GM04504 (cell line): ENCODE data around the gene PEX26.
"Not testable (repeated sequence)": the region's sequence is repeated elsewhere in the genome, so short reads cannot be mapped to it uniquely, and the experiment has no call there.

Experiments used
- DNase-seq: peaks from one replicate; pipeline ENCODE4 v3.0.0-alpha.2; 2012; ENCODE audit warnings: low read depth

The PEX26 gene

DNA sequence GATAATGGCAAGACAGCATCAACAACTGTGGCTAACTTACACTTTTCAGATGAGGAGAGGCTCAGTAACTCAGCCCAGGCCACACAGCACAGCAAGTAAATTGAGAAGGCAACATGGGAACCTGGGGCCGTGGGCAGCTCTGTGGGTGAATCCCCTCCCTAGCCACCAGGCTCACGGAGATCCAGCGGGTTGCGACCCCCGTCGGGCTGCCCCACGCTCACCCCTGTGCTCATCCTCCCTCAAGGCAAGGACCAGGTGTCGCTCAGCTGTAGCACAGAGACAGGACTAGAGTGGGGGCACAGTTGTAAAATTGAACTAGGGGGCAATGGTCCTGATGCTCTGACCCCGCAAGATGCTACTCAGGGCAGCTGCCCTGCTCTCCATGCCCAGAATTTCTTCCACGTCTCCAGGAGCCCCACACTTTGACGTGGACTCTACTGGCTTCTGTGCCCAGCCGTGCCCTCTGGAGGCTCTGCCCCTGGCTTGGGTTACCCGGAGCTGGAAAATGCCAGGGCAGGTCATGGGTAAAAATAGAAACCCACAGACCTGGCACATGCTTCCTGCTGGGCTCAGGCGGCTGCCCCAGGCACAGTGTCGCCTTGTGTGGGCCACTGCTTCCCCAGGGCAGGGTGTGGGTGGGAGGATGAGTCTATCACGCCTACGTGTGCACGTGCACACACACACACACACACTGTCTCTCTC is 41.8 kb downstream of the PEX26 start:
- DNase-seq, result no peak

DNA sequence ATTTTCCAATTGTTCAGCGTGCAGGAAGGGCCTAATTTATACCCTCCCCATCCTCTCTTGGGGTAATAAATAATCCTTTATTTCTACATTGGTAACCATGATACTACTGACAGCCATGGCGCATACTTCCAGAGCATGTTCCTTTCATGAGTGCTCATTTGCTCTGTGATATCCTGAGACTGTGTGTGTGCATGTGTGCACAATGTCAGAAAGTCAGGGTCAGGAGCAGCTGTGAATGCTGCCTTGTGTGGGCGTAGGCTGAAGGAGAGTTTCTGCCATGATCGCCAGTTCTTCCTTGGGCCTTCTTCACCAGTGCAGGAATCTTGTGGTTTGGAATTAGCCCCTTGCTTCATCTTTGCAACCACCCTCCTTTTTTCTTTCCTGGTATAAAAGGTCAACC is 43.1 kb downstream of the PEX26 start:
- no peak for DNase-seq

DNA sequence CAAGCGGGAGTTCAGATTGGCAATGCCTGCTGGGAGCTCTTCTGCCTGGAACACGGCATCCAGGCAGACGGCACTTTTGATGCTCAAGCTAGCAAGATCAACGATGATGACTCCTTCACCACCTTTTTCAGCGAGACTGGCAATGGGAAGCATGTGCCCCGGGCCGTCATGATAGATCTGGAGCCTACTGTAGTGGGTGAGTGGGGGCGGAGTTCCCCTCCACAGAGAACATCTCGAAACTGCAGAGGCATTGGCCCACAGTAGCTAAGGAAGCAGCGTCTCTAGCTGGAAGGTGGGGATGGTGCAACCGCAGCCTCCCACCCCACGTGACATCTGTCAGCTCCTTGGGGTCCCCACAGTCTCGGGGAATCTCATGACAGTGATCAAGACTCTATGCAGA is 43.7 kb downstream of the PEX26 start:
- no peak for DNase-seq

DNA sequence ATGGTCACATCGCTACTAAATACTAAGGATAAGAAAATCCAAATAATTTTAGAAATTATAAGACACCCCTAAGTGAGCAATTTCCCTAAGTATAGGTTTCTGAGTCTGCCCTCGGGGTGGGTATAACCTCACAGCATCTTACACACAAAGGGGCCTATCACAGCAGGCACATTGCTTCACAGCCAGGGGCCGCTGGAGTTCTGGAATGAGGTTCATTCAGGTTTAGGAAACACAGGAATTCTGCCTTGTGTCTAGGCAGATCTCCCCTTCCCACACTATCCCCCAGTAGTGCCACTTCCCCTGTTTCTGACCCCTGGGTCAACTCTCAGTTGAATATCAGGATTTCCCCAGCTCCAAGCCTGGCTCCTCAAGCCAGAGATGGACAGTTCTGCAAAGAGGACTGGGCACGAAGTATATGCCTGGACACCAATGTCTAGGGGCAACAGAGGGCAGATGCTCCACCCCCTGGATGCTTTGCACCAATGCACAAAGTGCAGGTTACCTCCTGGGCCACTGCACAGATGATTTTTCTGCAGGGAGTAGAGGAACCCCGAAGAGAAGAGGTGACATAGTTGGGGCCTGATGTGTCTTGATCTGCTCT is 44.3 kb downstream of the PEX26 start:
- no peak for DNase-seq

DNA sequence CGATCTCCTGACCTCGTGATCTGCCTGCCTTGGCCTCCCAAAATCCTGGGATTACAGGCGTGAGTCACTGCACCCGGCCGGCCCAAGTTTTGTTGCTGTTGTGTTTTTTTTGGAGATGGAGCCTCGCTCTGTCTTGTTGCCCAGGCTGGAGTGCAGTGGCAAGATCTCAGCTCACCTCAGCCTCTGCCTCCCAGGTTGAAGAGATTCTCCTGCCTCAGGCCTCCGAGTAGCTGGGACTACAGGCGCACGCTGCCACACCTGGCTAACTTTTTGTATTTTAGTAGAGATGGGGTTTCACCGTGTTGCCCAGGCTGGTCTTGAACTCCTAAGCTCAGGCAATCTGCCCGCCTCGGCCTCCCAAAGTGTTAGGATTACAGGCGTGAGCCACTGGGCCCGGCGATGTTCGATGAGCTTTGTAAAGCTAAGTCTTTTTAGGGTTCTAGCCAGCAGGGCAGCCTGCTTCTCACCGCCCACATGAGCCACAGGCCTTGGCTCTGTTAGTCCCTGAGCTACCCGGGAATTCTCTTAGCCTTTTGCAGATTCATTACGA is 45.8 kb downstream of the PEX26 start:
- DNase-seq, result not testable (repeated sequence)

DNA sequence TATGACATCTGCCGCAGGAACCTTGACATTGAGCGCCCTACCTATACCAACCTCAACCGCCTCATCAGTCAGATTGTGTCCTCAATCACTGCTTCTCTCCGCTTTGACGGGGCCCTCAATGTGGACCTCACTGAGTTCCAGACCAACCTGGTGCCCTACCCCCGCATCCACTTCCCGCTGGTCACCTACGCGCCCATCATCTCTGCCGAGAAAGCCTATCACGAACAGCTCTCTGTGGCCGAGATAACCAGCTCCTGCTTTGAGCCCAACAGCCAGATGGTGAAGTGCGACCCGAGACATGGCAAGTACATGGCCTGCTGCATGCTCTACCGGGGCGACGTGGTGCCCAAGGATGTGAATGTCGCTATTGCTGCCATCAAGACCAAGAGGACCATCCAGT is 48.8 kb downstream of the PEX26 start:
- no peak for DNase-seq

DNA sequence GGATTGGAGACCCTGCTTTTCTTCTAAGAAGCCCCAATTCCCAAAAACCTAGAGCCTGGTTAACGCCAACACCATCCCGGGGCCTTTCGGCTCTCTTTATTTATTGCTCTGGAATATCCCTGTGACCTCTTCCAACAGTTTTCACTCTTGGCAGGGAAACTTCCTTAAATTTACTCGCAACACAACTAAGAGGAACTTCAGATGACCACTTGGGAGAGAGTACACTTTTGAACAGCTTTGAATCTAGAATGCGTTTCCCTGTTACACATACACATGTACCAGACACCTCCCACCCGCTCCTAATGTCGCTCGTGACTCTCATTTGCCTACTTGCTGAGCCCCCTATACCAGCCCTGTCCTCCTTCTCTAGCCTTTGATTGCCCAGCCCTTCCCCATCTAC is 52.2 kb downstream of the PEX26 start:
- DNase-seq, result no peak

DNA sequence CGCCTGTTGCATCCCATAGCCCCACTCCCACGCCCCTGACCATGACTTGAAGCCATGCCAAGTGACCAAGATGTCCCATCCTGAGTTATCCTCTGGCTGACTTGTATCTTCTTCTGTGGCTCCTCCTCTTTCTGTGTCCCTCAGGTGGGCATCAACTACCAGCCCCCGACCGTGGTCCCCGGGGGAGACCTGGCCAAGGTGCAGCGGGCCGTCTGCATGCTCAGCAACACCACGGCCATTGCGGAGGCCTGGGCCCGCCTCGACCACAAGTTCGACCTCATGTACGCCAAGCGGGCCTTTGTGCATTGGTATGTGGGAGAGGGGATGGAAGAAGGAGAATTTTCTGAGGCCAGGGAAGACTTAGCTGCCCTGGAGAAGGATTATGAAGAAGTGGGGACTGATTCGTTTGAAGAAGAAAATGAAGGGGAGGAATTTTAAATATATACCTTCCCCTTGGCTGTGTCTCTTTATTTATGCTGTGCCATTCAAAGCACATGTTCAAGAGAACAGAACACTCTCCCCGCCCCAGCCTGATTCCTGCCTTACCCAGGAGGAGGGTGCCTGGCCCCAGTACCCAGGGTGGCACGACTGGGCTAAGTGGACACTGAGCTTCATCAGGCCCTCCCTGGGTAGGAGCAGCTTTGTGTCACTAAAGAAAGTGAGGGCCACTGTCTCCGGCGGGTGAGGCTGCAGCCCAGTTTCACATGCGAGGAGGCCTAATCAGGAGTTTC is 53.1 kb downstream of the PEX26 start:
- DNase-seq, result no peak

DNA sequence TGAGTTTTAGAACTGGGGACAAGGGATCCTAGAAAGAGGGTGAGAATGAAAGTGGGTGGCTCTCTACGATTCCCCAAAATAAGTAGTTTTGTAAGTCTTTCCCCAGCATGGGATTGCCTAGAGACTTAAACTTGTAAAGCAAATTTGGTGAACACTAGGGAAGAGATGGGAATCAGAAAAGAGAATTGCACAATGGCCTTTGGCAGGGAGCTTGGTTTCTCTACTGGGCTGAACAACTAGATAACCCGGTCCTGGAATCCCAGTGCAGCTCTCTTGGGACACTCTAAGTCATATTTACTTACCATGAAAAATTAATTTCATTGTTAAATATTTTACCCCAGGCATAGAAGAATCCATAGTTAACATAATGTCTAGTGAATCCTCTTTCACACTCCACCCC is 55.7 kb downstream of the PEX26 start:
- no peak for DNase-seq

DNA sequence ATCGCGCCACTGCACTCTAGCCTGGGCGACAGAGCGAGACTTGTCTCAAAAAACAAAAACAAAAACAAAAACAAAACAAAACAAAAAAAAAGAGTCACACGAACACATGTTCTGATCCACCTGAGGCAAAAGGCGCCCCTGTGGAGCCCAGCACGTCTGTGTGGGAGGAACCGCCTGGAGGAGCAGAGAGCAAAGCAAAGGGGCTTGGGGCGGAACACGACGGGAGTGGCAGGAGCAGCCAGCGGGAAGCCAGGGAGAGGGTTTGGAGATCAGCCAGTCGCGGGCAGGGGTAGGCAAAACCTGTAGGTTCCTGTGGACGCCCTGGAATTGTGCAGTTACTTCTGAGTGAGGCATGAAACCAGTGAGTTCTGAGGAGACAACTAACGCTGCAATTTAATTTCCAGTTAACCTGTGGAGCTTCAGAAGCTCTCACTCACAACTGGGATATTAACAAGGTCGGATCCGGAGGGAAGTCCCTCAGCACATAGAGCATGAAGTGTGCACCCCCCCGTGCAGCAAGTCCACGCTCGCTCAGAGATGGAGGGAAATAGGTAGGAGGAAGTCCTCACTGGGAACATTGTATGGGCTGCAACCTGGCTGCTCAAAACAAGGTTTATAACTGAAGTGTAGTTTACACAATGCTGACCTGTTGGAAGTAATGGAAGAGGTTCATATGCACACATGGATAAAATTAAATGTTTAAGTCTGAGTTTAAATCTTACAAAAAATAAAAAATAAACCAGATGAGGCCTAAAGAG is 59.0 kb downstream of the PEX26 start:
- DNase-seq, result no peak

DNA sequence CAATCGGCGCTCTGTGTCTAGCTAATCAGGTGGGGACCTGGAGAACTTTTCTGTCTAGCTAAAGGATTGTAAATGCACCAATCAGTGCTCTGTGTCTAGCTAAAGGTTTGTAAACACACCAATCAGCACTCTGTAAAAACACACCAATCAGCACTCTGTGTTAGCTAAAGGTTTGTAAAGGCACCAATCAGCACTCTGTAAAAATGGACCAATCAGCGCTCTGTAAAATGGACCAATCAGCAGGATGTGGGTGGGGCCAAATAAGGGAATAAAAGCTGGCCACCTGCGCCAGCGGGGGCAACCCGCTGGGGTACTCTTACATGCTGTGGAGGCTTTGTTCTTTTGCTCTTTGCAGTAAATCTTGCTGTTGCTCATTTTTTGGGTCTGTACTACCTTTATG is 63.2 kb downstream of the PEX26 start:
- not testable (repeated sequence) for DNase-seq

DNA sequence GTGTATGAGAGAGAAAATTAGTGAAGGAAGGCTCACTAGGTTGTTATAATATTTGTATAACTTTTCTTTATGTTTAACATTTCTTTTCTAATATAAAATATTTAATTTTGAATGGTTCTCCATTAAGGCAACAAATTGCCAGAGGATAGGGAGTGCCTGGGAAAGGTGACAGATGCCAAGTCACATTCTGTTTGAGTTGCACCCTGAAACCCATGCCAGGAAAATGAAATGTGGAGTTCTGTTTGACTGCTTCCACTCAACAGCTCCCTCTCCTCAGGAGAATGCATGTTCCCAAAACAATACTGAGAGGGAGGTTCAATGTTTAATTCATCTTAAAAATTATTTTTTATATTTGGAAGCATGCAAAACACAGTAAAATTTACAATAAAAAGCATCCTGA is 66.3 kb downstream of the PEX26 start:
- no peak for DNase-seq

DNA sequence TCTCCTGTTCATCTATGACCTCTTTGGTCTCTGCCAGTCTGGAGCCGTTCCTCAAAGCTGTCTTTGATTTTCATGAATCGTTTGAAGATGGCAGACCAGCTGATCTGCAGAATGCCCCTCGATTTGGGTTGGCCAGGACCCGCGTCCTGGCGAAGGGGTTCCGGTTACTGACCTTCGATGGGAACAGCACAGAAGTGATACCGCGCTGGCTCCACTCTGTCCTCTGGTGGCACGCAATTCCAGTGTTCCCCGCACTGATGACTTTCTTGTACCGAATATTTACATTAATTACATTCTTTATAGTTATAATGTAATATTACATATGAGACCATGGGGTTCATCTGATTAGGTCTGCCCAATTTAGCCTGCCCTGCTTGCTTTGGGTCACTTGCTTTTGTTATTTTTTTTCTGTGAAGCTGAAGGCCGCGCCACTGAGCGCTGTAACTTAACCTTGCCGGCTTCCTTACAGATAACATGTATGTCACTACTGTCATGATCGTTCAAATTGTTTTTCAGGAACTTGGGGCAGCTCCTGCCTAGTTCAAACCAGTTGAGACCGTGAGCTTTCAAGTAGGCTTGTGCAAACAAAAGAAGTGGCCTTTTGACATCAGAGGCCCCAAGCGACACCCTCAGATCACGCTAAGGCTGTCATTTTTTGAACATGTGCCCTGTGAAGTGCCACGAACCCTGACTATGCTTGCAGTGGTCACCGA is 68.0 kb downstream of the PEX26 start:
- DNase-seq, result no peak

DNA sequence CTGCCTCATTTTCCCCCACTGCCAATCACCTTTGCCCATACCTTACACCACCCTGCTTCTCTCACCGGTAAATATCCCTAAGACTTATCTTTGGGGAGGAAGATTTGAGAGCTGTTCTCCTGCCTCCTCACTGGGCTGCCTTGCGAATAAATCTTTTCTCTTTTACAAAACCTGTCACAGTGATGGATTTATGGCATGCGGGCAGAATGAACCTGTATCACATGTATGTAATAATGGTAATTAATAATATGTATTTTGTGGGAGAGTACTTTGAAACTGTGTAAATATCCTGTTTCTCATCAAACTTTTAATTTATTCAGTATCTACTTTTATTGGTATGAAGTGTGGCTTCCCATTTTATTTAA is 68.6 kb downstream of the PEX26 start:
- no peak for DNase-seq

DNA sequence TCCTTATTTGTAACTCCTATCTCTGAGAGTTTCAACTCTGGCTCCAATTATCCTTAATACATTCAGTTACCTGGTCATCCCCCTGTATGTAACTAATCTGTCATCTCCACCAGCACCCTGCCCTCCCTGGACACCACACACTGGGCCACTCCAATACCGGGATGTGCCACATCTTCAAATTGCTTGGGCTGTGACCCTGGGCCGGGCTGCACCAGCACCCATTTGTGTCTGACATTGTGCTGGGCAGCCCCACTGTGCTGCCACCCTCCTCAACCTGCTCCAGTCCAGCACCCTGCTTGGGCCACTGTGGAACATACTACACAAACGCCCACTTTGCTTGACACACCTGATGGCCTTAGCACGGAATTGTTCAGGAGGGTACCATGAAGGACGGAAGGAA is 70.0 kb downstream of the PEX26 start:
- no peak for DNase-seq

DNA sequence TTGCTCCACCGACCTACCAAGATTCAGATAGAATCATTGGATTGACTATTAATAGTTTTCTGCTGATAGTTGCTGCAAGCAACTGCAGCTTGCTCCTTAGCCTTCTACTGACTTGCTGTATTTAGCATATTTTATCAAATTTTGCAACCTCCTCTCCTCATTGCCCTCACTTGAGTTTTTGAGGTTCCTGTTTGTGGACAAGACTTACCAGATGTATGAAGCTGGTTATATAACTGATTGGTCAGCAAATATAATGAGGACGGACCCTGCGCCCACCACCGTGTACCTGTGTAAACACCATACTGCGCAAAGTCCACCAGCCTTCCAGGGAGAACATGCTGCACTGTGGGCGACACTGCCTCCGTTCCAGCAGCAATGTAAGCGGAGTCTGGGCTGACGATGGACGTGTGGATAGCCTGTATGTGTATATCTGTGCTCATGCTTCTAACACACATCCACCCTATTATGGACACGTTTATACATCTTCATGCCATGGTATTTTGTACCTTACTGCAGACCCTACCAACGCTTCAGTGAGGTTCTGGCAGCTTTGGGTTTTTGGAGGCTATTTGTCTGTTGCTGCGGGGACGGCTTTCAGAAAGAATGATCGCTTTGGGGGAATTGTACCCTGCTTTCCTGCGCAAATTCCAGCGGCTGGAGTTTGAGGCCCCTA is 70.6 kb downstream of the PEX26 start:
- no peak for DNase-seq

DNA sequence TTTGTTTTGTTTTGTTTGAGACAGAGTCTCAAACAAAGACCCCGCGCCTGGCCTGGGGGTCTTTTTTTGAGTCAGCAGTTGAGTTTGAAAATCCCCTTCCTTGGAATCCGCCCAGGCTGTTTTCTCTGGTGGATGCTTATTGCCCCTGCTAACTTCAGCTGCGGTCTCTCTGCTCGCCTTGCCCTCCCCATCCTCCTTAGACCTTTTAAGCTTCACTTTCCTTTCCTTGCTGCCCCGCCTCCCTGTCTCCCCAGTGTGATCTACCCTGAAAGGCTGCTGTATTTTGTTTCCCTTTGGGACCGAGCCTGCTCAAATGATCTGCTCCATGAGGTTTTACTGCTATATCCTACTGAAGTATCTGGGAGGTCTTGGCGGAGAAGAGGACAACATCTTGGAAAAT is 74.7 kb downstream of the PEX26 start:
- DNase-seq, result no peak

DNA sequence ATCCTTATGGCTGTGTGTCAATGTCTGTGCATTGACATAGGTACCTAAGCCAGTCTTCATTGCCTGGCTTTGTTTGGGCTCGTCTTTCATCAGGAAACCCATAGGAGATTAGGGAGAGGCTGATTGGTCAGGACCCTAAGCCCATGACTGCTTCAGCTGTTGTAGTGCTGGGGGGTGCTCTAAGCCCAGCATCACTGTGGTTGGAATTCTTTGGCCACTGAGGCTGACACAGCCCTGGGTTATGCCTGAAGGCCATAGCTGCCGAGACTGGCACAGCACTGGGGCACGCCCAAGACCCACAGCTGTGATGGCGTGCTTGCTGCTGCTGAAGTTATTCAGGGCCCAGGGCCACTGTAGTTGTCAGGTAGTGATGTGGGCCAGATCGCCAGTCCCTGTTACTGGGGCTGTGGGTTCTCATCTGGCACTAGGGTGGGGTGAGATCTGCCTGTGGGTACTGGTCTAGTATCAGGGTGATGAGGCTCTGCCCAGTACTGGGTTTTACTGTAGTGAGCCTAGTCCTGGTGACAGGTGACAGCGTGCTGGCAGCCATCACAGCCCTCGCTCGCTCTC is 77.1 kb downstream of the PEX26 start:
- no peak for DNase-seq
